Stimulated activated CD8-positive, alpha-beta memory T cell treated with anti-CD3 and anti-CD28 coated beads, Interleukin-7, amount 100 ng/mL, for 48 hours (primary cell): ENCODE measurements around the gene GLYATL2.

Experiments
- DNase-seq, 2 donors: peaks; one replicate each; pipeline ENCODE4 v3.0.0-alpha.2; 2020; ENCODE audit warnings: low read depth in 1 of 2; ENCODE audit errors: extremely low read depth in 1 of 2

The GLYATL2 gene

DNA sequence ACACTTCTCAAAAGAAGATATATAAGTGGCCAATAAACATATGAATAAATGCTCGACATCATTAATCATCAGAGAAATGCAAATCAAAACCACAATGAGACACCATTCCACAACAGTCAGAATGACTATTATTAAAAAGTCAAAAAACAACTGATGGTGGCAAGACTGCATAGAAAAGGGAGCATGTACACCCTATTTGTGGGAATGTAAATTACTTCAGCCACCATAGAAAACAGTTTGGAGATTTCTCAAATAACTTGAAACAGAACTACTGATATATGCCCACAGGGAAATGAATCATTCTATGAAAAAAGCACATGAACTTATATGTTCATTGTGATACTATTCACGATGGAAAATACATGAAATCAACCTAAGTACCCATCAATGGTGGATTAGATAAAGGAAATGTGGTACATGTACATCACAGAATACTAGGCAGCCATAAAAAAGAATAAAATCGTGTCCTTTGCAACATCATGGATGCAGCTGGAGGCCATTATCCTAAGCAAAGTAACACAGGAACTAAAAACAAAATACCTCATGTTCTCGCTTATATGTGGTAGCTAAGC is 42.4 kb downstream of the GLYATL2 start:
- no peak for DNase-seq

DNA sequence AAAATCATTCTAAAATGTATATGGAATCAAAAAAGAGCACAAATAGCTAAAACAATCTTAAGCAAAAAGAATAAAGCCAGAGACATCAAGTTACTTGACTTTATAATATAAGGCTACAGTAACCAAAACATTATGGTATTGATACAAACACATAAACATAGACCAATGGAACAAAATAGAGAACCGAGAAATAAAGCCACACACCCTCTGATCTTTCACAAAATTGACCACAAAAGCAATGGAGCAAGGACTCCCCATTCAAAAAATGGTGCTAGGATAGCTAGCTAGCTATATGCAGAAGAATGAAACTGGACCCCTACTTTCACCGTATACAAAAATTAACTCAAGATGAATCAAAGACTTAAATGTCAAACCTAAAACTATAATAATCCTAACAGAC is 43.2 kb downstream of the GLYATL2 start:
- no peak for DNase-seq

DNA sequence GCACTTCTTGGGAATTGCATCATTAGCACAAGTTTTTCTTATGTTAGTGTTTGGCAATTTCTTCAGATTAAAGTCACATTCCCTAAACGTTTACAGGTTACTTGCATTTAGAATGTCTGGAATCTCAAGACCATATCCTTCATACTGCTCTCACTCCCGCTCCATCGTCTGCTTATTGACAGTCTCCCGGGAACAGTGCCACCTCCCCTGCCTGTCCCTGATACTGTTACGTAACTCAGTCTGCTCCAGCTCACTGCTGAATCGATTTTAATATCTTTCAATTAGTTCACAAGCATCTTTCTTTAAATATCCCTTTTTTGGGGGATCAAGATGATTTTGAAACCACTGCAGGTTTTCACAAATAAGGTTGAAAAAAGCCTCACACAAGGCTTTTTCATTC is 48.2 kb downstream of the GLYATL2 start:
- DNase-seq, result no peak

GRCh38 chr11:58788355-58789023 is 56.0 kb downstream of the GLYATL2 start:
- no peak for DNase-seq

- no peak for DNase-seq
Observed at GRCh38 chr11:58787903-58788302, 56.6 kb downstream of the GLYATL2 start.

- no peak for DNase-seq
Observed at GRCh38 chr11:58786693-58787092, 57.8 kb downstream of the GLYATL2 start.

GRCh38 chr11:58784995-58785394 is 59.5 kb downstream of the GLYATL2 start:
- DNase-seq, result no peak
